RCC 7860 (cell line): ENCODE results near the gene IL23A.
"Not testable (repeated sequence)": the region's sequence is repeated elsewhere in the genome, so short reads cannot be mapped to it uniquely, and the experiment has no call there.

Experiments used
- DNase-seq: peaks from one replicate; pipeline ENCODE4 v3.0.0-alpha.2; 2015; ENCODE audit warnings: low spot score
- FAIRE-seq: peaks from 2 replicates; lab custom pipeline; 2012; peaks lifted over from hg19 to GRCh38; lab: Jason Lieb, UNC

Gene IL23A

GRCh38 chr12:56338308-56339157, at the start of gene IL23A:
Gene IL23A (plus strand): TSS chr12:56338884. CDS start chr12:56339045, 161 bp downstream.
- DNase-seq: peak; percentile 49

GRCh38 chr12:56293795-56294194, 44.9 kb upstream of the IL23A start:
- FAIRE-seq (no peak), DNase-seq (no peak)

More at GRCh38 chr12:56338308-56339157, at the start of gene IL23A:
- no peak for FAIRE-seq

GRCh38 chr12:56296295-56296694, 42.4 kb upstream of the IL23A start:
- no peak for DNase-seq
- no peak for FAIRE-seq

- DNase-seq (no peak), FAIRE-seq (no peak)
Measured at GRCh38 chr12:56297400-56297799, 41.3 kb upstream of the IL23A start.

- DNase-seq (no peak), FAIRE-seq (no peak)
Measured at GRCh38 chr12:56298828-56299227, 39.9 kb upstream of the IL23A start.

GRCh38 chr12:56299308-56299852, 39.3 kb upstream of the IL23A start:
- DNase-seq (no peak), FAIRE-seq (no peak)

GRCh38 chr12:56299853-56300643, 38.6 kb upstream of the IL23A start, which contains the start of gene CS:
Gene CS (minus strand): TSS chr12:56300330. CDS start chr12:56300201, 129 bp downstream.
- FAIRE-seq (peak; percentile 72), DNase-seq (peak; percentile 91)

GRCh38 chr12:56300644-56301464, 37.8 kb upstream of the IL23A start:
- FAIRE-seq: no peak
- DNase-seq: no peak

- DNase-seq (no peak), FAIRE-seq (no peak)
Measured at GRCh38 chr12:56304276-56304675, 34.4 kb upstream of the IL23A start.

GRCh38 chr12:56304872-56305590, 33.7 kb upstream of the IL23A start:
- FAIRE-seq: no peak
- DNase-seq: no peak

- no peak for DNase-seq
- FAIRE-seq: no peak
Measured at GRCh38 chr12:56307221-56307965, 31.3 kb upstream of the IL23A start.

- no peak for FAIRE-seq
Measured at GRCh38 chr12:56308714-56309113, 30.0 kb upstream of the IL23A start.

GRCh38 chr12:56311003-56311402, 27.7 kb upstream of the IL23A start:
- no peak for DNase-seq
- FAIRE-seq: no peak

More at GRCh38 chr12:56308714-56309113, 30.0 kb upstream of the IL23A start:
- no peak for DNase-seq

GRCh38 chr12:56315249-56315621, 23.4 kb upstream of the IL23A start:
- FAIRE-seq (no peak), DNase-seq (no peak)

GRCh38 chr12:56315622-56316473, 22.8 kb upstream of the IL23A start, which contains the start of gene CNPY2:
Gene CNPY2 (minus strand): TSS chr12:56315988. CDS start chr12:56315217, 771 bp downstream.
- FAIRE-seq: peak; percentile 81
- DNase-seq: peak; percentile 97

GRCh38 chr12:56317675-56318074, 21.0 kb upstream of the IL23A start:
- DNase-seq: no peak
- FAIRE-seq: no peak

- FAIRE-seq (no peak), DNase-seq (no peak)
Measured at GRCh38 chr12:56321027-56321426, 17.7 kb upstream of the IL23A start.

- not testable (repeated sequence) for FAIRE-seq, DNase-seq
Measured at GRCh38 chr12:56321610-56322009, 17.1 kb upstream of the IL23A start.
